NB4 (cell line): ENCODE results near the gene PRSS2.

Experiments used
- MYC ChIP-seq: IDR thresholded peaks from 2 replicates; pipeline ENCODE4 v1.6.1; 2011; ENCODE audit warnings: low read depth, low read length
- POLR2A ChIP-seq: IDR thresholded peaks from 2 replicates; pipeline ENCODE4 v1.6.1; 2011; ENCODE audit warnings: mild to moderate bottlenecking; ENCODE audit not compliant: insufficient read length; ENCODE audit errors: extremely low read depth
- TF ChIP-seq, protein P1 (sequence below): IDR thresholded peaks from one replicate; pipeline ENCODE4 v1.5.1; 2012; ENCODE audit warnings: low read depth, low read length

DNA sequence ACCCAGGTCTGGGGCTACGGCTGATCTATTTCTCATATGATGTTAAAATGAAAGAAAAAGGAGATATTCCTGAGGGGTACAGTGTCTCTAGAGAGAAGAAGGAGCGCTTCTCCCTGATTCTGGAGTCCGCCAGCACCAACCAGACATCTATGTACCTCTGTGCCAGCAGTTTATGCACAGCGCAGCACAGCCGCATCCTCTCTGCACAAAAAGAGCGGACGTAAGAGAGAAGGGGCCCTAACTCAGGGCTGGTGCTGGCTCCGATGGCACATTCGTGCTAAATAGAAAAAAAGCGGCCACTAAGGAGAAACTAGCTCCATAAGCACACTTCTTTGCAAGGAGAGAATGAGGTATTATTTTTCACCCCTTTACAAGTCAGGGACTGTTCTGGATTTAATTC, 49.8 kb upstream of the PRSS2 start:
- TF ChIP-seq, protein P1, sequence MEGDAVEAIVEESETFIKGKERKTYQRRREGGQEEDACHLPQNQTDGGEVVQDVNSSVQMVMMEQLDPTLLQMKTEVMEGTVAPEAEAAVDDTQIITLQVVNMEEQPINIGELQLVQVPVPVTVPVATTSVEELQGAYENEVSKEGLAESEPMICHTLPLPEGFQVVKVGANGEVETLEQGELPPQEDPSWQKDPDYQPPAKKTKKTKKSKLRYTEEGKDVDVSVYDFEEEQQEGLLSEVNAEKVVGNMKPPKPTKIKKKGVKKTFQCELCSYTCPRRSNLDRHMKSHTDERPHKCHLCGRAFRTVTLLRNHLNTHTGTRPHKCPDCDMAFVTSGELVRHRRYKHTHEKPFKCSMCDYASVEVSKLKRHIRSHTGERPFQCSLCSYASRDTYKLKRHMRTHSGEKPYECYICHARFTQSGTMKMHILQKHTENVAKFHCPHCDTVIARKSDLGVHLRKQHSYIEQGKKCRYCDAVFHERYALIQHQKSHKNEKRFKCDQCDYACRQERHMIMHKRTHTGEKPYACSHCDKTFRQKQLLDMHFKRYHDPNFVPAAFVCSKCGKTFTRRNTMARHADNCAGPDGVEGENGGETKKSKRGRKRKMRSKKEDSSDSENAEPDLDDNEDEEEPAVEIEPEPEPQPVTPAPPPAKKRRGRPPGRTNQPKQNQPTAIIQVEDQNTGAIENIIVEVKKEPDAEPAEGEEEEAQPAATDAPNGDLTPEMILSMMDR: no peak
- TF ChIP-seq POLR2A: no peak
- no peak for TF ChIP-seq MYC
